Mesodermal cell (in vitro differentiated cells): Measurements from ENCODE around the gene ISCU.
"Not testable (repeated sequence)": the region's sequence is repeated elsewhere in the genome, so short reads cannot be mapped to it uniquely, and the experiment has no call there.

Source experiments
- H3K27ac ChIP-seq: 2 replicates; pipeline ENCODE4 v1.7.0; 2013; ENCODE audit warnings: mild to moderate bottlenecking, low read depth, low read length, moderate library complexity; ENCODE audit not compliant: severe bottlenecking
- H3K36me3 ChIP-seq: 2 replicates; pipeline ENCODE4 v1.7.1; 2013; ENCODE audit warnings: mild to moderate bottlenecking, low read length, moderate library complexity; ENCODE audit not compliant: control insufficient read depth, insufficient read depth
- H3K4me1 ChIP-seq: one replicate; pipeline ENCODE4 v1.7.1; 2013; ENCODE audit warnings: mild to moderate bottlenecking, low read length; ENCODE audit not compliant: insufficient read depth, control insufficient read depth, poor library complexity, severe bottlenecking
- H3K4me3 ChIP-seq: 2 replicates; pipeline ENCODE4 v1.7.0; 2013; ENCODE audit warnings: low read length, control low read depth, mild to moderate bottlenecking; ENCODE audit not compliant: insufficient read depth, poor library complexity, severe bottlenecking; ENCODE audit errors: extremely low read depth
- H3K9me3 ChIP-seq: 2 replicates; pipeline ENCODE4 v1.7.1; 2013; ENCODE audit warnings: mild to moderate bottlenecking, low read length, moderate library complexity; ENCODE audit not compliant: control insufficient read depth
- whole genome bisulfite sequencing, 2 experiments: methylation state at CpG; one replicate each; pipeline ENCODE4 v1.1.5; 2013; ENCODE audit warnings: missing lambda C conversion rate in 2 of 2; ENCODE audit not compliant: insufficient coverage in 2 of 2; 5-methylcytosine and 5-hydroxymethylcytosine counted together

The ISCU gene

GRCh38 chr12:108571609-108572165, 9.3 kb downstream of the ISCU start:
- Histone ChIP-seq H3K27ac (no peak overlapping the region), H3K9me3 (no peaks in the 10 kb centered on the region), H3K4me3 (no peak overlapping the region), H3K36me3 (peaks cover 31% of the 10 kb centered on the region), H3K4me1 (no peaks in the 10 kb centered on the region)
- 87 to 94% methylated on average over 4 of the region's 8 CpGs for WGBS, 2 experiments

GRCh38 chr12:108572166-108572790, 9.9 kb downstream of the ISCU start:
- Histone ChIP-seq H3K9me3 (no peaks in the 10 kb centered on the region), H3K4me3 (no peak overlapping the region), H3K36me3 (peaks cover 25% of the 10 kb centered on the region), H3K27ac (no peak overlapping the region), H3K4me1 (no peaks in the 10 kb centered on the region)
- 90 to 91% methylated on average over 8 of the region's 8 CpGs for WGBS, 2 experiments

GRCh38 chr12:108573317-108573716, 10.9 kb downstream of the ISCU start:
- WGBS, 2 experiments = no CpG with 5 or more reads among the region's 2 CpGs

GRCh38 chr12:108574276-108574675, 11.9 kb downstream of the ISCU start:
- not testable (repeated sequence) for H3K27ac ChIP-seq, H3K9me3 ChIP-seq, H3K4me1 ChIP-seq, H3K36me3 ChIP-seq, H3K4me3 ChIP-seq
- WGBS, 2 experiments = 88 to 100% methylated on average over 1 of the region's 1 CpG

More at GRCh38 chr12:108573317-108573716, 10.9 kb downstream of the ISCU start:
- no peak overlapping the region for H3K4me3 ChIP-seq
- no peaks in the 10 kb centered on the region for H3K9me3 ChIP-seq
- no peak overlapping the region for H3K27ac ChIP-seq
- no peaks in the 10 kb centered on the region for H3K4me1 ChIP-seq
- peaks cover 15% of the 10 kb centered on the region for H3K36me3 ChIP-seq

- WGBS, 2 experiments = 91 to 94% methylated on average over 6 to 7 of the region's 9 CpGs
- Histone ChIP-seq H3K27ac (no peak overlapping the region), H3K4me3 (no peak overlapping the region)
Observed at GRCh38 chr12:108575199-108575912, 13.0 kb downstream of the ISCU start.

GRCh38 chr12:108576660-108577234, 14.4 kb downstream of the ISCU start:
- H3K4me1 ChIP-seq = peaks cover 8% of the 10 kb centered on the region
- H3K9me3 ChIP-seq = no peaks in the 10 kb centered on the region
- H3K4me3 ChIP-seq = no peak overlapping the region
- H3K27ac ChIP-seq = no peak overlapping the region
- H3K36me3 ChIP-seq = no peaks in the 10 kb centered on the region
- 90 to 96% methylated on average over 2 to 5 of the region's 6 CpGs for WGBS, 2 experiments

More at GRCh38 chr12:108575199-108575912, 13.0 kb downstream of the ISCU start:
- Histone ChIP-seq H3K9me3 (no peaks in the 10 kb centered on the region), H3K4me1 (peaks cover 4% of the 10 kb centered on the region), H3K36me3 (no peaks in the 10 kb centered on the region)

GRCh38 chr12:108577458-108577857, 15.1 kb downstream of the ISCU start:
- Histone ChIP-seq H3K36me3 (no peaks in the 10 kb centered on the region), H3K4me1 (peaks cover 11% of the 10 kb centered on the region), H3K27ac (no peak overlapping the region), H3K9me3 (no peaks in the 10 kb centered on the region), H3K4me3 (no peak overlapping the region)

GRCh38 chr12:108578264-108578663, 15.9 kb downstream of the ISCU start:
- H3K4me1 ChIP-seq = peaks cover 16% of the 10 kb centered on the region
- WGBS, 2 experiments = 25 to 57% methylated on average over 1 to 2 of the region's 2 CpGs
- no peaks in the 10 kb centered on the region for H3K36me3 ChIP-seq
- no peak overlapping the region for H3K27ac ChIP-seq
- H3K9me3 ChIP-seq = no peaks in the 10 kb centered on the region
- H3K4me3 ChIP-seq = no peak overlapping the region

- 89 to 92% methylated on average over 2 to 3 of the region's 3 CpGs for WGBS, 2 experiments
- Histone ChIP-seq H3K36me3 (no peaks in the 10 kb centered on the region), H3K27ac (no peak overlapping the region), H3K4me1 (peaks cover 18% of the 10 kb centered on the region), H3K9me3 (no peaks in the 10 kb centered on the region), H3K4me3 (no peak overlapping the region)
Observed at GRCh38 chr12:108578813-108579212, 16.4 kb downstream of the ISCU start.

GRCh38 chr12:108580531-108580930, 18.1 kb downstream of the ISCU start:
- 44 to 63% methylated on average over 2 to 3 of the region's 3 CpGs for WGBS, 2 experiments
- Histone ChIP-seq H3K27ac (peak overlapping the region; percentile 62), H3K9me3 (no peaks in the 10 kb centered on the region), H3K36me3 (no peaks in the 10 kb centered on the region), H3K4me3 (no peak overlapping the region), H3K4me1 (peaks cover 19% of the 10 kb centered on the region)
